Measurements from ENCODE around the gene WBP11. TPM values are rescaled to one million over a fixed set of nuclear protein-coding genes. Genes with fewer than 3 reads are reported as not detected.

Gene WBP11
- total and polyA plus RNA-seq, 9 of the 15 experiments (the other 6 are each of a cell fraction or from before 2014, with no cell fraction given): 7.7 to 60.8 (median 24.6) TPM

GRCh38 chr12:14803011-14803829 is at the start of gene WBP11, which contains the start of gene C12orf60 (continued):
- TF ChIP-seq, protein P1, sequence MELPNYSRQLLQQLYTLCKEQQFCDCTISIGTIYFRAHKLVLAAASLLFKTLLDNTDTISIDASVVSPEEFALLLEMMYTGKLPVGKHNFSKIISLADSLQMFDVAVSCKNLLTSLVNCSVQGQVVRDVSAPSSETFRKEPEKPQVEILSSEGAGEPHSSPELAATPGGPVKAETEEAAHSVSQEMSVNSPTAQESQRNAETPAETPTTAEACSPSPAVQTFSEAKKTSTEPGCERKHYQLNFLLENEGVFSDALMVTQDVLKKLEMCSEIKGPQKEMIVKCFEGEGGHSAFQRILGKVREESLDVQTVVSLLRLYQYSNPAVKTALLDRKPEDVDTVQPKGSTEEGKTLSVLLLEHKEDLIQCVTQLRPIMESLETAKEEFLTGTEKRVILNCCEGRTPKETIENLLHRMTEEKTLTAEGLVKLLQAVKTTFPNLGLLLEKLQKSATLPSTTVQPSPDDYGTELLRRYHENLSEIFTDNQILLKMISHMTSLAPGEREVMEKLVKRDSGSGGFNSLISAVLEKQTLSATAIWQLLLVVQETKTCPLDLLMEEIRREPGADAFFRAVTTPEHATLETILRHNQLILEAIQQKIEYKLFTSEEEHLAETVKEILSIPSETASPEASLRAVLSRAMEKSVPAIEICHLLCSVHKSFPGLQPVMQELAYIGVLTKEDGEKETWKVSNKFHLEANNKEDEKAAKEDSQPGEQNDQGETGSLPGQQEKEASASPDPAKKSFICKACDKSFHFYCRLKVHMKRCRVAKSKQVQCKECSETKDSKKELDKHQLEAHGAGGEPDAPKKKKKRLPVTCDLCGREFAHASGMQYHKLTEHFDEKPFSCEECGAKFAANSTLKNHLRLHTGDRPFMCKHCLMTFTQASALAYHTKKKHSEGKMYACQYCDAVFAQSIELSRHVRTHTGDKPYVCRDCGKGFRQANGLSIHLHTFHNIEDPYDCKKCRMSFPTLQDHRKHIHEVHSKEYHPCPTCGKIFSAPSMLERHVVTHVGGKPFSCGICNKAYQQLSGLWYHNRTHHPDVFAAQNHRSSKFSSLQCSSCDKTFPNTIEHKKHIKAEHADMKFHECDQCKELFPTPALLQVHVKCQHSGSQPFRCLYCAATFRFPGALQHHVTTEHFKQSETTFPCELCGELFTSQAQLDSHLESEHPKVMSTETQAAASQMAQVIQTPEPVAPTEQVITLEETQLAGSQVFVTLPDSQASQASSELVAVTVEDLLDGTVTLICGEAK (IDR thresholded peaks at IDR 0.05): peak; percentile 92
- TF ChIP-seq, protein P1 (CRISPR knock-in tag; IDR thresholded peaks at IDR 0.05): no peak
- TF ChIP-seq, protein P2, sequence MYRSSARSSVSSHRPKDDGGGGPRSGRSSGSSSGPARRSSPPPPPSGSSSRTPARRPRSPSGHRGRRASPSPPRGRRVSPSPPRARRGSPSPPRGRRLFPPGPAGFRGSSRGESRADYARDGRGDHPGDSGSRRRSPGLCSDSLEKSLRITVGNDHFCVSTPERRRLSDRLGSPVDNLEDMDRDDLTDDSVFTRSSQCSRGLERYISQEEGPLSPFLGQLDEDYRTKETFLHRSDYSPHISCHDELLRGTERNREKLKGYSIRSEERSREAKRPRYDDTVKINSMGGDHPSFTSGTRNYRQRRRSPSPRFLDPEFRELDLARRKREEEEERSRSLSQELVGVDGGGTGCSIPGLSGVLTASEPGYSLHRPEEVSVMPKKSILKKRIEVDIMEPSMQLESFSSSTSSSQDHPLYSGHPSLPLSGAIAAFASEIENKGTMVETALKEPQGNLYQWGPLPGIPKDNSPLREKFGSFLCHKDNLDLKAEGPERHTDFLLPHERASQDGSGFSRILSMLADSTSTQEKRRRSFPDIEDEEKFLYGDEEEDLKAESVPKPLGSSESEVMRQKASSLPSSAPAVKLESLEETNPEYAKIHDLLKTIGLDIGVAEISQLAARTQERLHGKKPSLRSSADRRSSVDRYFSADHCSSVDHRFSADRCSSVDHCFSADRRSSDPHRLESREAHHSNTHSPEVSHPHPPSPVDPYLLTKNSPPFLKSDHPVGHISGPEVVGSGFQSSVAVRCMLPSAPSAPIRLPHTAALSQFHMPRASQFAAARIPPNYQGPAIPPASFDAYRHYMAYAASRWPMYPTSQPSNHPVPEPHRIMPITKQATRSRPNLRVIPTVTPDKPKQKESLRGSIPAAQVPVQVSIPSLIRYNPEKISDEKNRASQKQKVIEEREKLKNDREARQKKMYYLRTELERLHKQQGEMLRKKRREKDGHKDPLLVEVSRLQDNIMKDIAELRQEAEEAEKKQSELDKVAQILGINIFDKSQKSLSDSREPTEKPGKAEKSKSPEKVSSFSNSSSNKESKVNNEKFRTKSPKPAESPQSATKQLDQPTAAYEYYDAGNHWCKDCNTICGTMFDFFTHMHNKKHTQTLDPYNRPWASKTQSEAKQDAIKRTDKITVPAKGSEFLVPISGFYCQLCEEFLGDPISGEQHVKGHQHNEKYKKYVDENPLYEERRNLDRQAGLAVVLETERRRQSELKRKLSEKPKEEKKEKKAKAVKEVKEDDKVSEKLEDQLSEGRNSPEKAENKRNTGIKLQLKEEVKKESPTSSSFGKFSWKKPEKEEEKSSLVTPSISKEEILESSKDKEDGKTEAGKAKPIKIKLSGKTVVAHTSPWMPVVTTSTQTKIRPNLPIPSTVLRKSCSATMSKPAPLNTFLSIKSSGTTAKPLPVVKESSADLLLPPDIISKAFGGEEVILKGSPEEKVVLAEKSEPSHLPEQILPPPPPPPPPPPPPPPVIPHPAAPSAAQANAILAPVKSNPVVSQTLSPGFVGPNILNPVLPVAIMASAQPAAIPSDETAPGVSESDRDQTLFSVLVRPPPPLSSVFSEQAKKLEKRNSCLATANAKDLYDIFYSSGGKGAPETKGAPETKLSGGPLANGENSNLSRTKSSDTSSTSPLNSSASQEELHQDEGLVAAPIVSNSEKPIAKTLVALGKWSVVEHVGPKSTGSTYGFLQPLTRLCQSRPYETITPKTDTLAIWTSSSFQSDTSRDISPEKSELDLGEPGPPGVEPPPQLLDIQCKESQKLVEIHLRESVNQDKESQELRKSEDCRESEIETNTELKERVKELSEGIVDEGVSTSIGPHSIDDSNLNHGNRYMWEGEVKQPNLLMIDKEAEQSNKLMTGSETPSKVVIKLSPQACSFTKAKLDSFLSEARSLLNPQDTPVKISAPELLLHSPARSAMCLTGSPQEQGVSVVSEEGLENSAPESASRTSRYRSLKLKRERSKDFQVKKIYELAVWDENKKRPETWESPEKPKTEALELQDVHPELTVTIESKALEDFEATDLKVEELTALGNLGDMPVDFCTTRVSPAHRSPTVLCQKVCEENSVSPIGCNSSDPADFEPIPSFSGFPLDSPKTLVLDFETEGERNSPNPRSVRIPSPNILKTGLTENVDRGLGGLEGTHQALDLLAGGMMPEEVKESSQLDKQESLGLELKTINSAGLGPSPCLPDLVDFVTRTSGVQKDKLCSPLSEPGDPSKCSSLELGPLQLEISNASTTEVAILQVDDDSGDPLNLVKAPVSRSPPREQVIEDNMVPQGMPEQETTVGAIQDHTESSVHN (IDR thresholded peaks at IDR 0.05; ENCODE audit: borderline replicate concordance in 1 of 2, low read depth in 1 of 2): no peak
- TF ChIP-seq E2F4 (CRISPR knock-in tag; IDR thresholded peaks at IDR 0.05; ENCODE audit: low read depth) (no peak), MTF1 (CRISPR knock-in tag; IDR thresholded peaks at IDR 0.05; ENCODE audit: borderline replicate concordance) (no peak), ZNF217 (CRISPR knock-in tag; IDR thresholded peaks at IDR 0.05) (no peak), RBM14 (IDR thresholded peaks at IDR 0.05; ENCODE audit: borderline replicate concordance, insufficient read depth, low read depth, low read length) (no peak)
